H4 (cell line): ENCODE results near the gene RAB11FIP3. TPM values are rescaled to one million over a fixed set of nuclear protein-coding genes. Genes with fewer than 3 reads are reported as not detected.

Source experiments
- DNase-seq: peaks from one replicate; pipeline ENCODE4 v3.0.0-alpha.2; 2015; ENCODE audit warnings: low spot score
- total RNA-seq: library from RNA; depleted of rRNA; stranded (reverse); fragments of >200 nt; shearing (Covaris generic); gene quantifications from 2 replicates; pipeline ENCODE4 v1.2.3, GENCODE V29; 2014

The RAB11FIP3 gene
- total RNA-seq, 1 experiment from 2014 or later = 5.4 TPM

DNA sequence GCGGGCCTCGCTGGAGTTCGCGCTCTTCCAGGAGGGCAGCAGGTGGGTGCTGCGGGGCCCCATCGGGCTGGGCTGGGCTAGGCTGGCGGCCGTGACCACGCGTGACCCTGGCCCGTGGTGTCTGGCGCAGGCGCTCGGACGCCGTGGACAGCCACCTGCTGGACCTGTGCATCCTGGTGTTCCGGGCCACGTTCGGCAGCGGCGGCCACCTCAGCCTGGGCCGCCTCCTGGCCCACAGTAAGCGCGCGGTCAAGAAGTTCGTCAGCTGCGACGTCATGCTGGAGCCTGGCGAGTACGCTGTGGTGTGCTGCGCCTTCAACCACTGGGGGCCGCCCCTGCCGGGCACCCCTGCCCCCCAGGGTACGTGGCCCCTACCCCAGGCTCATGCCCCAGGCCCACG is 126.7 kb downstream of the RAB11FIP3 start:
- DNase-seq = no peak

DNA sequence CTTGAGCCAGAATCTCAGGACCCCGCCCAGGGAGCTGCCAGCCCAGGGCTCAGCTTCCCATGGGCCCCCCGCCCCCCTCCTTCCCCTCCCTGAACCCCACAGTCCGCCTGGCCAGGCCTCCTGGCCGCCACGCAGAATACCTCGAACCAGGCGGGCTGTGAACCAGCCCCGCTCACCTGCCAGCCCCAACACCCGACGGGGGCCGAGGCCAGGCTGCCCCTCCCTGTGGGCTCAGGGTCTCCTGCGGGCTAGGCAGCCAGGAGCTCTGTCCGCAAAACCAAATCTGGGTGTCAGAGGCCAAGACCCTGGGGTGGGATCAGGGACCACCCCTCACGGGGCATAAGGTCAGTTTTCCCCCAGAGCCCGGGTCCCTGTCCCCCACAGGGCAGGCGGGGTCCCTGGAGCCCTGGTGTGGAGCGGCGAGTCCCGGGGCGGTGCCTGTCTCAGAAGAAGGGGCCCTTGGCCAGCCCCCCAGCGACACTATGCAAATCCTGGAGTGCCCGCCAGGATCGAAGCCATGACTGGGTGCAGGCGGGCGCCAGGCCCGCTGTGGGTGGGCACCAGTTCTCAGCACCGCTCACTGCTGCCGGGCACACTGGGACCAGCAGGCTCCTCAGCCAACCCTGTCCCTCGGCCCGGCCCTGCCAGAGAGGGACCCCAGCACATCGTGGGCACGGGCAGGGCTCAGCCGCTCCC is 128.3 kb downstream of the RAB11FIP3 start:
- no peak for DNase-seq

DNA sequence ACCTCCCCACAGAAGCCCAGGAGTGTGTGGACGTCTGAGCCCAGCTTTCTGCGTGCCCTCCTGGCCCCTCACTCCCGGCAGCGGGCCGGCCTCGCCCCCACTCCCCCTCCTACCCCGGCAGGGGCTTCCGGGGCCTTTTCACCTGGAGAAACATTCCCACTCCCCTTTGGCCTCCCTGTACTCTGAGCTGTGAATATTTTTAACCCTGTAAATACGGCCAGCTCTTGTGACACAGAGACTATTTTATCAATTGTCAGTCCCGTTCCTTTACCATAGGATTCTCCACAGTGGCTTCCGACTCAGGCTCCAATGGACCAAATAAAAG is 128.8 kb downstream of the RAB11FIP3 start:
- DNase-seq = no peak

DNA sequence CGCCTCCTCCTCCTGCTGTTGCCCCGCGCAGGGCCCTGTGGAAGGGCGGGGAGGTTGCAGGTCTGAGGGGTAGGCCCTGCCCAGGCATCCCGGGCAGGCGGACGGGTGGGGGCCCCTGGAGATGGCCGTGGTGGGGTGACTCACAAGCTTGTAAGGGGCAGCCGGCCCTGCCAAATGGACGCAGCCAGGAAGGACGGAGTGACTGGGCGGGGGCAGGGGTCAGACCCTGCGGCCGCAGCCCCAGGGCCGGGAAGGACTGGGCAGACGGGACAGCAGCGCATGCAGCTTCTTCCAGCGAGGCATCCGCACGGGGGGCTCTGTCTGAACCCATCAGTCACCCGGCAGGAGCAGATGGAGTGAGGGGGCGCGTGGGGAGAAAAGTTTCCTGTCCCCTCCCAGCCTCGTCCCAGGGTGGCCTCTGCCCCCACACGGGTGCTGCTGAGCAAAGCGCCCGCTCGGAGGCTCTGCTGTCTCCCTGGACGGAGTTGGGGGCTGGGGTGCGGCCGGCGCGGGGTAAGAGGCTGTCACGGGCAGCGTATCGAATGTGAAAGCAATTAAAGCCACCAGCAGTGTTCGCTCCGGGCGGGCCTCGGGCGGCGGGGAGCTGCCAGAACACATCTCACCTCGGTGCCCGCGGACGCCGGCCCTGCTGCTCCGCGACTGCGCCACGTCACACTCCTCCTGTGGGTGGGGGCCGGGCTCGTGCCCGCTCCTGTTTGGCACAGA is 129.4 kb downstream of the RAB11FIP3 start:
- DNase-seq = no peak

DNA sequence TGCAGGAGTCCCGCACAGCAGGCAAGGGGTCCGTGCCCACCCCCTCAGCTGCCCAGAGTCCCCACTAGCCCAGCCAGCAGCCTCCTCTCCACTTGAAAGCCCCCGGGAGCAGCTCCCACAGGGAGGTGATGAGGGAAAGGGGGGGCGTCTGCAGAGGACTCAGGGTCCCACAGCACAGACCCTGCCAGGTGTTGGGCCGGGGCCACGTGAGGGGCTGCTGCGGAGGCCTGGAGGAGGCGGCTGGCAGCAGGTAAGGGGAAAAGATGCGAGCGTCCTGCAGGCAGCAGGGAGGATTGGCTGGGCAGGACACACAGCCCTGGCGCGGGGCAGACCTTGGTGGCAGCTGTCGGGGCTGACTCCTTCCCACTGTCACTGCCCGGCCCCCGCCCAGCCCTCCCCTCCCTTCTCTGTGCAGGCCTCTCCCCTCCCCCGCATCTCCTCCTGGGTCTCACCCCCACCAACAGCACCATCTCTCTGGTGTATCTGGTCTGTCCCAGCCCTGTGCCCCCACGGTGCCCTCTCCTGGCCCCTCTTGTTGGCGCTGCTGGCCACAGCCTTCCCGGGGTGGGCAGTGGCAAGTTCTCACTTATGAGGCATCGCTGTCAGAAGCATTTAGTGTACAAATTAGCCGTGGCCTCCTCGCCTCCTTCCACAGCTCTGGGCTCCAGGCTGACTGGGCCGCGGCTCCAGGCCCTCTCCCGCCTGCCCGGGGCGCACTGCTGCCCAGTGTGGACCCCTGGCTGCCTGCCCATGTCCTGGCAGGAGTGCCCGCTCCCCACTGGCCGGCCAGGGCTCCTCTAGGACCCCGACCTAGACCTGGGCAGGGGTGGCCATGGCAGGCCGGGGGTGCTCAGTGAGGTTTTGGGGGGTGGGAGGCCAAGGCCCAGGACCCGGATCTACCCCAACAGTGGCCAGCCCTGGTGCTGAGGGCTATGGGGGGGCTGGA is 130.4 kb downstream of the RAB11FIP3 start:
- no peak for DNase-seq

DNA sequence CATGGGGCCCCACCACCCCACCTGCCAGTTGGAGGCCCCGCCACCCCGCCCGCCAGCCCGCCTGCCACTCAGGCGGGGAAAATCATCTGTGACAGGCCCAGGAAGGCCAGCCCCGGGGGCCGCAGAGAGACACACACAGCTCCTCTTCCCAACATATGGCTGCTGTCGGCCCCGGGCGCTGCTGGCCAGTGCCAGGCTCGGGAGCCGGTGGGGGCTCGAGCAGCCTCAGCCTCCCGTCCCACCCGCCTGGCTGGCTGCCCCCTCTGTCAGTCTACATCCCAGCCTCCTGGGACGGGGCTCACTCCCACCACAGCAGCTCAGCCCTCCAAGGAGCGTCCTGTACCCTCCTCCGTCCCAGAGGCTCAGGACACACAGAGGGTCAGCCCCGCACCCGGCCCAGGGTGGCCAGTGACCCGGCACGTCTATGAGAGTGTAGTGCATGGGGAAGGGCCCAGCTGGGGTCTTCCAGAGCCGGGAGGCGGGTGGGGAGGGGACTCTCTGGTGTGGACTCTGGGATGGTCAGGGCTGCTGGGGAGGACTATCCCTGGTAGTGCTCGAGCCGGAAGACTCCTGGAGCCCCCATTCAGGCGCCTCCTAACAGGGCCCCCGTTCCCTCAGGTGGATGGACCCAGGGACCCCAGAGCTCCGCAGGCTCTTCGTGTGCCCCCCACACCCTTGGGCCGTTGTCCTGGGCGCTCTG is 131.2 kb downstream of the RAB11FIP3 start:
- no peak for DNase-seq

DNA sequence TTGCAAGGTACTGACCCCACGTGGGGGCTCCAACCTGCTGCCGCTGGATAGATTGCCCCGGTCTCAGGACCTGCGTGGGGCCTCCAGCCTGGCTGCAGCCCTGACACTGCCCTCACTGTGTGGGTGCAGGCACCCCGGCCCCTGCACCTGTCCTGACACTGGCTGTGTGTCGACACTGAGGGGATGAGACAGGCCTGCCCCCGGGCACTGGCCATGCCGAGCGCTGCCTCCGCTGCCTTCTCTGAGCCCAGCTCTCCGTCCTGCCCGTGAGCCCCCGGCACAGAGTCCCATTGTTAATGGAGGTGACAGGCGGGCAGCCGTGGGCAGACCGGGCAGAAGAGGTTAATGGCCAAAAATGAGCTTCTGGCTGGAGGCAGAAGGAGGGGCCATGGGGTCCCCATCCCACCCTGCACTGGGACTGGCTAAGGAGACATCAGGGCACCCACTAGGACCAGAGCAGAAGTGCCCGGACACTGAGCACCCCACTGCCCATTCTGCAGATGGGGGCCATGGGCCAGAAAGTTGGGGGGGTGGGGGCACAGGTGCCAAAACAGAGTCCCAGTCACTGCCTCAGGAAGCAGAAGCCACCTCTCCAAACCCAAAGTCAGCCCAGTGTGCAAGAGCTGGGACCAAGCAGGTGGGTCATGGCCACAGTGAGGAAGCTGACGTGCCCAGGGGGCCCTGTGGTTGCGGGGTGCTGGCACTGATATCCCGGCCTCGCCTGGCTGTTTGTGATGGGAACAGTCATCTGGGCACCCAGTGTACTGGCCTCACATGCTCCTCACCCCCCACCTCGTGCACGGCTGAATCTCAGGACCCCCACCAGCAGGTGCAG is 132.2 kb downstream of the RAB11FIP3 start:
- DNase-seq = no peak

DNA sequence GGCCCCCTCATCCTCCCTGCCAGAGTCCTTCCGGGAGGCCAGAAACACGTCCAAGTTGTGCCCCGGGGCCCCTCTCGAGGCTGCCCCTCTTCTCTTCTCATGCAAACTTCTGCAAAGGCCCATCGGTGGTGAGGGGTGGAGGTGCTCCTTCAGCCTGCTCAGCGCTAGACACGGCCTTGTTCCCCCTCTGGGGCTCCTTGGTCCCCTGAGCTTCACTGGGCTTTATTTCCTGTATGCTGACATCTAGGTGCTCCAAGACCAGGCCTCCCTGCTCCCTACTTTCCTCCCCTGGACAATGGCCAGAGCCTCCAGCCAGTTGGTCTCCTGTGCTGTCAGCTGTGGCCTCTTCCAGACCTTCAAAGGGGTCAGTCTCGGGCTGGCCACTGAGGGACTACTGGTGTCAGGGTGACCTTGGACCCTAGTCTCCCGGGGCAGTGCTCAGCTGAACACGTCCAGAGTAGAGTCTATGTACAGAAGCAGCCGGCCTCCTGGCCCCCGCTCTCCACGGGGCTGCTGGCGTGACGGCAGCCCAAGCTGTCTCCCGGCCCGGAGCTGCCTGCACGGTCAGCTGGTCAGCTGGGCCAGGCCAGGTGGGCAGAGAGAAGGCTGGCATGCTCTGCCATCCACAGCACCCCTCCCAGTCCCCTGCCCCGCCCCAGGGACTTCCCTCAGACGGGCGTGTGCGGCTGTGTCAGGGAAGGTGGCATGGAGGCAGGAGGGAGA is 133.0 kb downstream of the RAB11FIP3 start:
- no peak for DNase-seq

DNA sequence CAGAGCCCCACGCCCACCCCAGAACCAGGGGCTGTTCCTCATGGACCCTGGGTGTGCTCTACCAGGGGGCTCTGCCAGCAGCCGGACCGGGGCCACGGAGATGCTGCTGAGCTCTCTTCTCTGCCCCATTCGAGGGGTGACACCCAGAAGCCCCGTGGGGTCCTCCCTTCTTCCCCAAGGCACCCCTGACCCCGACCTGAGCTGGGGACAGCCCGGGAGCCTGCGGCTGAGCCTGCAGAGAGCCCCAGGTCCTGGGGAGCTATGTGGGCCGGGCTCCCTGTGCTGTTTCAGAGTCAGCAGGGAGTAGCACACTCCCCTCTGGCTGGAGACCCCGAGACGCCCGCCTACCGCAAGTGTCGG is 133.6 kb downstream of the RAB11FIP3 start:
- DNase-seq = no peak

DNA sequence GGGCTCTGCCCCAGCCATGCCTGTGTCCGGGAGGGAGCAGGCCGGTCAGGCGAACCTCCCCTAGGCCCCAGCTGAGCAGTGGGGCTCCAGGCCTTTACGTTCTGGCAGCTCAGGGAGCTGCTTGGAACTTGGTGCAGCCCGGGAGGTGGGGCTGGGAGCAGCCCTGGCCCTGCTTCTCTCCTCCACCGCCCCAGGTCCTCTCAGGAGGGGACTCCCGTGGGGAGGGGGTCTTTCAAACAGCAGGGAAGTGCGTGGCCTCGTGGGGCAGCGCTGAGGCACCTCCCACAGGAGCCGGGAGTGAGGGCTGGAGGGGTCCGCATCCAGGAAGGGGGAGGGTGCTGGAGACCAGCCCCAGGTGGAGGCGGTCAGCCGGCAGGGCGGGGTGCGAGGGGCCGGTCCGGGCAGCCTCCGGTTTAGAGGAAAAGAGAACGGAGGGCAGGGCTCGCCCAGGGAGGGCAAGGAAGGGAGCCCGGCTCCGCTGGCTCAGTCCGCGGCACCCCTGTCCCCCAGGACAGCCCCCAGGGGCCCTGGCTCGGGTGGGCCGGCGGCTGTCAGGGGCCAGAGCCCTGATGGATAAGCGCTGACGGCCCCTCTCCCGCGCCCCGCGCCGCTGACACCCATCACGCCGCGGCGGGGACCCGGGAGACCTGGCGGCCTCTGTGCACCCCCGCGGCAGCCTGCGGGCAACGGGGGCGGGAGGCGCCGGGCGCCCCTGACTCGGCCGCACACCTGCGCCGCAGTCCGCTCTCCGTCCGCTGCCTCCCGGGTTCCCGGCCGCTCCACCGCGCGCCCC is 134.2 kb downstream of the RAB11FIP3 start:
- no peak for DNase-seq

DNA sequence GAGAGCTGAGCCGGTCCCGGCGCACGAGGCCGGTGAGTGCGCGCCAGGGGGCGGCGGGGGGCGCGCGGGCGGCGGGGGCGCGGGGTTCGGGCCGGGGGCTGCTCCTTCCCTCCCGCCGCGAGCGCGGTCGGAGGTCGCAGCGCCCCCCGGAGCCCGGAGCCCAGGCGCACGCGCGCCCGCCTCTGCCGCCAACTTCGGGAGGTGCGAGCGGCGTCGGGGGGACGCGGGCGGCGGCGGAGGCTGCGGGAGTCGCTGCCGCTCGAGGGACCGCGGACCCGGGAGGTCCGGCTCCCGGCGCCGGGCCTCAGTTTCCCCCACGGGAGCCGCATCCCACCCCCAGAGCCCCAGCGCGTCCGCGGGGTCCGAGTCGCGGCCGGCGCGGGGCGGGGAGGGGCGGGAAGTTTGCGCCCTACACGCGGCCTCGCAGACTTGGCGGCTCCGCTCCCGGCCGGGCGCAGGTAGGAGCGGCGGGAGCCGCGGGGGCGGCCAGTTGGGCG is 134.8 kb downstream of the RAB11FIP3 start, which contains the start of gene PRR35:
Gene PRR35, plus strand, starts transcription at position 191 of the 497 bp plus-strand sequence. CDS start 2,901 bp downstream, outside the sequence.
- DNase-seq = no peak

DNA sequence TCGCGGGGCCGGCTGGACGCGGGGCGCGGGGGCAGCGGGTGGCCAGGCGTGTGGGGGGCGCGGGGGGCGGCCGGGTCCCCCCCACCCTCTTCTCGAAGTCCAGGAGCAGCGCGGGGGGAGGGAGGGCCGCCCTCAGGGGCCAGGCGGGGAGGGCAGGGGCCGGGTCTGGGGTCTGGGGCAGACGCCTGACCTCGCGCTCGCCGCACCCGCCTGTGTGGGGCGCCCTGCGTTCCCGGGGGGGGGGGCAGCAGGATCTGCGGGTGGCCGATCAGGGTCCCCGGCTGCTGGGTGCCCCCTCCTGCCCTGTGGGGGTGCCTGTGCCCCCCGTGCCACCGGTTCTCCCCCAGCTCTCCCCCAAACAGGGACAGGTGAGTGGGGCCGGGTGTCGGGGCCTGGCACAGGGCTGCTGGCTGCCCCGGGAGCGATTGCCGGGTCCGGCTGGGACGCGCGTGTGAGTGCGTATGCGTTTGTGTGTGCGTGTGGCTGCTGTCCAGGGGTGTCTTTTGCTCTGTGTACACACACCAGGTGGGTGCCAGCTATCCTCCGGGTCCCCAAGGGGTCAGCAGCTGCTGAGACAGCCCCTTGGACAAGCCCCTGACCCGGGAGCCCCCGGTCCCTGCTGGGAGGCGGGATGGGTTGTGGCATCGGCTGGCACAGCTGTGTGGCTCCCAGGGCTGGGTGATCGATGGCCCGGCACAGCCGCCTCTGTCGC is 135.4 kb downstream of the RAB11FIP3 start:
- DNase-seq = no peak

DNA sequence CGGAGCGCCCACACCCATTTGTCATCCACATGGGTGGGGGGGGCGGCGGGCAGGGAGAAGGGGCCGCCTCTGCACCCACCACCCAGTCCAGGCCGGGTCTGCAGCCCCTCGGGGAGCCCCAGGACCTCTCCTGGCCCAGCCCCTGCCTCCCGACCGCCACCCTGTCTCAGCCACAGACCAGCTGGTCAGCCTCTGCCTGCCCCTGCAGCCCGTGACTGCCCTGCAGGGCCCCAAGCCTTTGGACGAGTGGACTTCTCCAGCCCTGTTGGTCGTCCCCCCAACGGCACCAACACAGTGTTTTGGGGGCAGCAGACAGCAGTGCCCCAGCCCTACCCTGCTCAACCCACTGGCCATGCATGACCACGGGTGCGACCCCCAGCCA is 136.0 kb downstream of the RAB11FIP3 start:
- DNase-seq = no peak

DNA sequence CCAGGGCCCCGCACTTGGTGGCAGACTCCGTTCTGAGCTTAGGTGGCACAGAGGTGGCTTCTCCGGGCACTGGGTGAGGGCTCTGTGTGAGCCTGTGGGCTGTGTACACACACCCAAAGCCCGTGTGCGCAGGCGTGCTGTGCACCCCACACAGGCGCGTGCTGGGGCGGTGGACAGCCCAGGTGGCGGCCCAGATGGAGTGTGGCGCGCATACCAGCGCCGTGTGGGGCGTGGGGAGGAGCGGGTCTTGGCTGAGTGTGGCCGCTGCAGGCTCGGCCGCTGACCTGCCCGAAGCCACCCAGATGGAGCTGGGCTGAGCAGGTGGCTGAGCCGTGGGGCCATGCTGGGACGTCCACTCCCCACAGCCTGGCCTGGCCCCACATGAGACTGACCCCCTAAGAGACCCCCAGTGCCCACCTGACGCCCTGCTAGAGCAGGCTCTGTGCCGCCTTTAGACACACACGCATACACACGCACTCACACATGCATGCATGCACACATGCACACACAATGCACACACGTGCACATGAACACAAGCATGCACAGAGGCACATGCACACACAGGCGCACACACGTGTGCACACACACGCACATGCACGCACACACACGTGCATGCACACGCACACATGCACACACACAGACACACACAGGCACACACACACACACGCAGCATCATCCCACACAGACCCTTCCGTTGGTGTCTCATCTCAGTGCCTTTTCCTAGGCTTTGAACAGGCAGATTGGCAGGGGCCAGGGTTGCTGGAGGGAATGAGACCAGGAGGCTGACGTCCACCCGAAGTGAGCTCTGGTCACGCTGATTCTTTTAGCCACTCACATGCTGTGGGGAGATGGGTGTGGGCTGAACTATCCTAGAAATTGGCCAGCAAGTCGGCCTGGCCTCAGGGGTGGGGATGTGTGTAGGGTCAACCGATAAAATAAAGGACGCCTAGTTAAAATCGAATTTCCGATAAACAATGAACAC is 136.8 kb downstream of the RAB11FIP3 start:
- no peak for DNase-seq

DNA sequence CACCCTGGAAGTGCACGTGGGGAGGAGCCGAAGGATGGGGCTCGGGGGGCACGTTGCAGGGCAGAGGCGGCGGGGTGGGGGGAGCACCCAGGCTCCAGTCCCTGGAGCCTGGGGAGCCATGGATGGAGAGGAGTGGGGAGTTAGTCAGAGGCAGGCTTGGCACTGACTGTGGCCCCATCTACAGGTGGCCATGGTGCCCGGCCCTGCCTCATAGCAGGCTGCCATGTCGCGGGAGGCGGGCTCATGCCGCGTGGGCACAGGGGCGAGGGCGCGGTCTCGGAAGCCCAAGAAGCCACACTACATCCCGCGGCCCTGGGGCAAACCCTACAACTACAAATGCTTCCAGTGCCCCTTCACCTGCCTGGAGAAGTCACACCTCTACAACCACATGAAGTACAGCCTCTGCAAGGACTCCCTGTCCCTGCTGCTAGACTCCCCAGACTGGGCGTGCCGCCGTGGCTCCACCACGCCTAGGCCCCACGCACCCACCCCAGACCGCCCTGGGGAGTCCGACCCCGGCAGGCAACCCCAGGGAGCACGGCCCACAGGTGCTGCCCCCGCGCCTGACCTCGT is 137.7 kb downstream of the RAB11FIP3 start:
- no peak for DNase-seq

DNA sequence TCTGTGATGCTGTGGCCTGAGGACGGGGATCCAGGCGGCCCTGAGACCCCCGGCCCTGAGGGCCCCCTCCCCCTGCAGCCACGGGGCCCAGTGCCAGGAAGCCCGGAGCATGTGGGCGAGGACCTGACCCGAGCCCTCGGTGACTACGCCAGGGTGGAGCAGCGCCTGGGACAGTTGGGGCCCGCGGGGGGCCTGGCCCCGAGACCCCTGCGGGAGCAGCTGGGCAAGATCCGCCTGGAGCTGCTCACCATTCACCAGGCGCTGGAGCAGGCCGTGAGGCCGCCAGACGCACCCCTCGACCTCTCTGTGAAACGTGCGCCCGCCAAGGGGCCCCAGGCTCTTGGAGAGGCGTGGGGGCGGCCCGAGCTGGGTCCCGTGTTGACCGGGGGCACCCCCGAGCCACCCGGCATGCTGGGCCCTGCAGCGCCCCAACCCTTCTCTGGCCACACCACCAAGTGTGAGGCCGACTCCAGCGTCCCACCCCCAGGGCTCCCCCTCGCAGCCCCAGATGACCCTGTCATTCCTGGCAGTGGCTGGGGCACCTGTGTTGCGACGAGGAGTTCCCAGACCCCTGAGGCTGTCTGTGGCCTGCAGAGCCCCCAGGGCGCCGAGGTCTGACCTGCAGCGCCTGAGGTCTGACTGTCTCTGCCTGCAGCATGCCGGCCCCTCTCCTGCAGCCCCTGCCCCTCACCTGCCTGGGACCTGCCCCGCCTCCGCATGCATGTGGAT is 139.4 kb downstream of the RAB11FIP3 start:
- DNase-seq = no peak
